Iris pigment epithelial cell (primary cell): Measurements from ENCODE around the gene HGFAC.

Experiments
- DNase-seq: peaks from one replicate; pipeline ENCODE4 v3.0.0-alpha.2; 2011; ENCODE audit warnings: low read depth

HGFAC gene

GRCh38 chr4:3441501-3442459, at the start of gene HGFAC:
Gene HGFAC (plus strand): TSS chr4:3441968. CDS start chr4:3442002, 34 bp downstream.
- no peak for DNase-seq

- no peak for DNase-seq
Observed at GRCh38 chr4:3392321-3392720, 49.4 kb upstream of the HGFAC start.

DNA sequence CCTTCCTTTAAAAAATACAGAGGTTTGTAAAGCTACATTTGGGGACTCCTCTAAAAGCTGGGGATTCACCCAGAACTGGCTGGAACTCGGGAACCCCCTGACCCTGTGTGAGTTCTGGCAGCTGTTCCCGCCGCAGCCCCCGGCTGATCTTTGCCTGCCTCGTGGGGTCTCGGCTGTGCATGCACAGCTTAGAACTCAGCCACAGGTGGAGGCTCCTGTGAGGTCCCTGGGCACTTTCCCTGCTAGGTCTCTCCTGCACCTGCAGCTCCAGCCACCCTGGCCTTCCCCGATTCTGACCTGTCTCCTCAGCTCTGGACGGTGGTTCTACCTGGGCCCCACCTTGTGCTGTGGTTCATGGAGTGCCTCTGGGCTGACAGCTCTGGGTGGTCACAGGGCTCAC, 48.6 kb upstream of the HGFAC start:
- no peak for DNase-seq

GRCh38 chr4:3396600-3396999, 45.2 kb upstream of the HGFAC start:
- no peak for DNase-seq

DNA sequence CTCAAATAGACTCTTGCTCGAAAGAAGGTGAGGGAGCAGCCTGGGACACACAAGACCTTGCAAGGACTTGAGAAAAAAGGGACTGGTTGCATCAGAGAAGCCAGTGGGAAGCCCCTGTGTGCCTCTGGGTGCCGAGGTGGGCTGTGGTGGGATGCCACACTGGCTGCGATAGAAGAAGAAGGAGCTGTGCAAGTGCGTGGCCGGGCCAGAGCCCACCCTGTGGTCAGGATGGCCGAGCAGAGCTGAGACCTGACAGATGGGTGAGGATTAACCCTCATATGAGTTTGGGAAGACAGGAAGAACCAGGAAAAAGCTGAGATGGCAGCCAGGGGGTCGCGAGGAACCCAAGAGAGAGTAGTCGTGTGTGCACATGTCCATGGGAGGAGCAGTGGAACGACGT, 44.6 kb upstream of the HGFAC start:
- no peak for DNase-seq

GRCh38 chr4:3399277-3400194, 42.2 kb upstream of the HGFAC start:
- peak; percentile 62 for DNase-seq

DNA sequence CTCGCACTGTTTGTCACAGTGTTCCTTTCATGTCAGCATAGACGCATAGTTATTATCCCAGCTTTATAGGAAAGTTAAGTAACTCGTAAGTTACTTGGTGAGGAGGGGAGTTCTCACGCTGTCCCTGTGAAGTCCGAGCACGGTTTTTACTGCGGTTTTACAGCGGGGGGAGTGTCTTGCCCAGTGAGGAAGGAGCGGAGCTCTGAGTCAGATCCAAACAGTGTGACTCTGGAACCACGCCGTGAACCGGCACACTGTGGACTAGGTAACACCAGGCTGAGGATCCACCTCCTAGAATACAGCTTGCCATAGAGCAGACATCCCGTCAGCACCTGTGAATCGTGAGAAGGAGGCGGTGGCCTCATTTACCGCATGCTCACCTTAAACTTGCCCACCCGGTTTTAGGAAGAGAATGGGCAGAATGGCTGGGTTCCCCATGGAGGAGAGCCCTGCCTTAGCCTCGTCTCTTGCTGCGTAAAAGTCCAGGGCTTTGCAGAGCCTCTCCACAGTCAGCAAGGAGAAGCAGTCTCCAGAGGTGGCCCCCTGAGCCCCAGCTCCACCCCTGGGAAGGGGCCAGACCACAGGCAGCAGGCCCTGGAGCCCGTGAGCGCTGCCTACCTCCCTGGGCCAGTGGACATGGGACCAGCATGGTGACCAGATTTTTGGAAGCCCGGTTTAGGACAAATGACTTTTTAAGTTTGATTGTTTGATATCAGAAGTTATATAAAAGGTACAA, 40.2 kb upstream of the HGFAC start:
- DNase-seq, result no peak

DNA sequence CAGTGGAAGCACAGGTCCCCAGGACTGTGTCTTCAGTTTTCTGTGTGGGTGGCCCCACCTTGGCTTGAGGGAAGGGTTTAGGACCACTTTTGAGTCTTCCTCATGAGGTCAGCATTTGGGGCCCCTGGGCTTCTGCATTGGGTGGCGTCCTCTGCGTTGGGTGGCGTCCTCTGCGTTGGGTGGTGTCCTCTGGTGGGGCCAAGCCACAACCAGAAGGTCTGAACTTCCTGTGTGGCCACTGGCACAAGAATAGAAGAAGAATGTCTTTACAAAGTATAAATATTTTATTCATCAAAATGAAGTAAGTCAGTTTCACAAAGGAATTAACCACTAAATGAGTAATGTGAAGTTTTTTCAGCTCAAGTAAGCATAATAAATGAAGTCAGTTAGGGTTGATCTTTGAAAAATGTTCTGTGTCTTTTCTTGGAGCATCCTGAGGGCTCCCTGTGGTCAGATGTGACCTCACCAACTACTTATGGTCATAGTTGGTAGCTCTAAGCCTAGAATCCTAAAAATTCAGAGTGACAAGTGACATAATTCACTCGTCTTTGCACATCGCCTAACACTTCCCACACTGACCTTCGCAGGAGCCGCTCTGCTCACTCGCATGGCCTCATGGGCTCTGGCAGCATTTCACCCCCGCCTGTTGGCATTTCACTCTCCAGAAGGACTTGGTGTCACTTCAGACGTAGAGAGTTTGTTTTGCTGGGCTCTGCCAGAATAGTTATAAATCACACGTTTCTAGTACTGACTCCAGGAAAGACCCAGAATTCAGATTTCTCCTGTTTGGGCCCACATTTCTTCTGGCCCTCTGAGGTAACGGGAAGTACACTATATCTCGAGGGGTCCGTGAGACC, 39.0 kb upstream of the HGFAC start:
- DNase-seq, result peak; percentile 59

DNA sequence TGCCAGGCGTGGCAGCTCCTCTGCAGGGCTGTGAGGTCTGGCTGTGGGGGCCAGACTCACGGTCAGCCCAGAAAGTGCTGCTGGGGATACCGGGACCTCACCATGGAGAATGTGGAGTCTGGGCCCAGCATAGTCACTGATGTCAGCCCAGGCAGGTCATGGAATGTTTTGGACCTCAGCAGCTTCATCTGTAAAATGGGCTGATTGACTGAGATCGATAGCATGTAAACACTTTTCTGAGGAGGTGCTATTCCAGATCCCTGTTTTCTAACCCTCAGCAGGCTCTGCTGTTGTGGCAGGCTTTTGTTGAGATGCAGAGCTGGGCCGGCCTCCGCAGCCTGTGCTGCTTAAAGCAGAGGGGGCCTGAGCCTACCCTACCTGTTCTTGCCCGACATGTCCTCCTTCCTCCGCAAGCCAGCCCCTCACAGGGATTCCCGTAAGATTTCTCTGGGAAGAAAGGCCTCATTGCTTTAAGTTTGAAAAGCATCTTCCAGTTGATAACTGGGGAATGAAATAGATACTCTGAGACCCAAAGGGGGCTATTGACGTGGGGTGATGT, 38.3 kb upstream of the HGFAC start:
- DNase-seq, result no peak

DNA sequence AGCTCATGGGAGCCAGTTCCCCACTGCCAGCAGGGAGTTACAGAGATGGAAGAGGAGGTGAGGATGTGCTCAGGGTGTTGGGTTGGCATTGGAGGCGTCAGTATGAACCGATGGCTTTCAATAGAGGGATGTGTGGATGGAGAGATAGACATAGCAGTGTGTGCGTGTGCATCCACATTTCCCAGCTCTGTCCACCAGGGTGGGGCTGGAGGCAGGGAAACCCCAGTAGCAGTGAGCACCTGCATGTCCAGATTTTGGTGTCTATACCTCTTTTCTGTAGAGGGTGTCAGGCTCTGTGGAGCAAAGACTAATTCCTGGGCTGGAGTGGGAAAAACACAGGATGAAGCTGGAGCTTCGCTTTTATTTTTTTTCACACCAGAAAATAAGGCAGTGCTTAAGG, 37.2 kb upstream of the HGFAC start:
- DNase-seq, result no peak

- DNase-seq, result no peak
Observed at GRCh38 chr4:3405176-3405575, 36.6 kb upstream of the HGFAC start.

GRCh38 chr4:3406021-3406420, 35.7 kb upstream of the HGFAC start:
- DNase-seq, result no peak

DNA sequence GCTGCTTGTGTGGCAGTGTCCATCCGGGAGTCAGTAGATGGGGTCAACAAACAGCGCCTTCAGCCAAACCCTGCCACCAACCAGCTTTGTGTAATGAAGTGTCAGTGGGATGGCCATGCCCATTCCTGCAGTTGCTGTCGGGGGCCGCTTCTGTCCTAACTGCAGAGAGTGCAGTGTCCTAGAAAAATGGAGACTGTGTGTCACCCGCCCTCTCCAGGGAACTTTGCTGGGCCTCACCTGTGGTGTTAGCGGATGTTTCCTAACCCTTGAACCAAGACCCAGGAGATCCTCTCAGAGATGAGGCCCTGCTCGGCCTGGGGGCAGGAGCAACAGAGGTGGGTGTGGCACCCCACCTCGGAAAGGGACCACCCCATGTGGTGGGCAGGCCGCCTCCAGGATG, 35.3 kb upstream of the HGFAC start:
- DNase-seq, result no peak

DNA sequence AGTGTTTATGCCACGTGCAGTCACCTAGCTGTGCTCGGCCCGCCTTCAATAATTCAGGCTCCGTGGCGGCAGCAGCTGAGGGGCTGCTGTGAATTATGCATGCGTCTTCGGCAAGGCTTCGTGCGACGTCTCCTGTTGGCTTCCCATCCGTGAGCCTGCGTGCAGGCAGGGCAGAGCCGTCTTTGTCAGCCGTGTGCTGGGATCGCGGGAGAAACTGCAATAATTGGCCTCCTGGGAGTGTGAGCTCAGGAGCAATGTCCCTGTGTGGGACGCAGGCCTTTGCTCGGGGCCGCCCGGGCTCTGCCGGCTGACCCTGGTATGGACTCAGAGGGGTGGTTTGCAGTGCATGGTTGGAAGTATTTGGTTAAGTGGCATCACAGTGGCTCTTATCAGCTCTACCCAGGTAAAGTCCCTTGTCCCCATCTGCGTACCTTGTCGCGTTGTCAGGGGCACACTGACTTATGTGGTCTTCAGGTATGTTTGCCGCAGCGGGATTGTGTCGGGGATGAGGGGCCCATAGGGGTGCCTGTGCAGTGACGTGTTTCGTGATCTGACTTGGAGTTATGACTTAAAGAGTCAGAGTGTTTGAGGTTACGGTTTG, 34.5 kb upstream of the HGFAC start:
- DNase-seq, result no peak

DNA sequence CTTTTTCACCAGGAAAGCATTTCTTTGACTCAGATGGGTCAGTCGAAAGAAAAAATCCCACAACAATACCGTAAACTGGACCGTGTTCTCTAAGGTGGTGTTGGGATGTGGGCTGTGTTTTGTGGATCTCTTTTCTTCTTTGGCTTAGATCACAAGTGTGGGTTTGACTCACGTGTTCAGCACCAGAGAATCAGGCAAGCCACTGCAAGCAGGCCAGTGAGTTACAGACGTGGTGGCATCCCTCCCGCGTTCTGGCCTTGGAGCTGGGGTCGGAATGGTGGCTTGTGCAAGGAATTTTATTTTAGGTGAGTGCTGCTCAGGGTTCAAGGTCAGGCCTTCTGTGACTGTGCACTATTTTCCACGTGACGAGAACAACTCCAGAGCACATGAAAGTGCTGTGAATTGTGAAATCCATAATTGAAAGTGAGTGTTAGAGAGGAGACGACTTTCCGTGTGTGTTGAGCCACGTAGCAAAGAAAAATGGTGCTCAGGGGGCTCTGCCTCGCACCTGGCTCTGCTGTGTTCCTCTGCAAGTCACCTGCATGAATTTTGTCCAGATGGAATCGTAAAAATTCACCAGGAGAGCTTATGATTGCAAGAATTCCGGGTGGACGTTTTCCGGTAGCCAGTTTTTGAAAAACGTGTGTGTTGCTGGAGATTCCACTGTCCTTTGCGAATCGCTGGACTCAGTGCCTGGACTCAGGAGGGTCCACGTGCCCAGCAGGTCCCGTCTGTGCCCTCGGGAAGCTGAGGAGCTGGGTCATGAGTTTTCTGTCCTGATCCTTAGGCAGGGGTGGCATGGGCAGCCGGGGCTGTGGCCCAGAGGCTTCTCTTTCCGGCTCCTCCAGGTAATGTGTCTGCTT, 33.6 kb upstream of the HGFAC start:
- no peak for DNase-seq

- no peak for DNase-seq
Observed at GRCh38 chr4:3408793-3409330, 32.9 kb upstream of the HGFAC start.

GRCh38 chr4:3409571-3410091, 32.1 kb upstream of the HGFAC start:
- DNase-seq, result no peak

DNA sequence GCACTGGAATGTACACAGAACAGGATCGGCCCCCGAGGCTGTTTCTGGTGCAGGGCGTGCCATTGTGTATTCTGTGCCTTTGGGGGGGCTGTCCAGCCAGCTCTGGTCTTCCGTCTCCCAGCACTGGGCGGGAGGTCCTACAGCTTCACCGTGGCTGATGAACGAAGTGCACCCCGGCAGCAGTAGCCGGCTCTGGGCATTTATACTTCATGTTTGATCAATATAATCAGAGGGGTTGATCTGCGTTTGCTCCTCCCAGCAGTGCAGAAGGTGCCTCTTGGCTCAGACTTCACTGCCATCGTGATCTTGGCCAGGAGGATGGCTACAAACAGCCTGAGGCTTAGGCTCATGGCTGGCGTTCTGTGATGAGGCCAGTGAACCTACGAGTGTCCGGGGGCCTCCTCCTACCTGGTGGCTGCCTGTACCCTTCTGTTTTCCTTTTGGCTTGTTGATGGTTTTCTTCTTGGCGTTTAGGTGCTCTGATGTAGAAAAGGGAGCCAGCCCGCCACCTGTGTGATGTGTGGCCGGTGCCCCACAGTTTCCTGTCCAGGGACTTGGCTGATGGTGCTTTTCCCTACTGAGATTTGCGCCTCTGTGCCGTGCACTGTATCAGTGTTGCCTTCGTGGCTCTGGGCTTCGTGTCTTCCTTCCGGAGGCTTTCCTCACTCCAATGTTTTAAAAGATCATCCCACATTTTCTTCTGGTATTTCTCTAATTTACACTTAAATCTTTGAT, 31.2 kb upstream of the HGFAC start:
- no peak for DNase-seq
